HG03521 (cell line): ENCODE data around the gene PRDM2.
A peak's percentile ranks its signal among the peaks of the same experiment; 100 is the strongest.
"Not testable (repeated sequence)": the region's sequence is repeated elsewhere in the genome, so short reads cannot be mapped to it uniquely, and the experiment has no call there.

ENCODE experiments used
- ATAC-seq: cut with Tn5 transposase; IDR thresholded peaks from one replicate; pipeline ENCODE4 v1.9.1; 2021; ENCODE audit warnings: mild to moderate bottlenecking, moderate library complexity; ENCODE audit not compliant: unreplicated experiment

The PRDM2 gene

DNA sequence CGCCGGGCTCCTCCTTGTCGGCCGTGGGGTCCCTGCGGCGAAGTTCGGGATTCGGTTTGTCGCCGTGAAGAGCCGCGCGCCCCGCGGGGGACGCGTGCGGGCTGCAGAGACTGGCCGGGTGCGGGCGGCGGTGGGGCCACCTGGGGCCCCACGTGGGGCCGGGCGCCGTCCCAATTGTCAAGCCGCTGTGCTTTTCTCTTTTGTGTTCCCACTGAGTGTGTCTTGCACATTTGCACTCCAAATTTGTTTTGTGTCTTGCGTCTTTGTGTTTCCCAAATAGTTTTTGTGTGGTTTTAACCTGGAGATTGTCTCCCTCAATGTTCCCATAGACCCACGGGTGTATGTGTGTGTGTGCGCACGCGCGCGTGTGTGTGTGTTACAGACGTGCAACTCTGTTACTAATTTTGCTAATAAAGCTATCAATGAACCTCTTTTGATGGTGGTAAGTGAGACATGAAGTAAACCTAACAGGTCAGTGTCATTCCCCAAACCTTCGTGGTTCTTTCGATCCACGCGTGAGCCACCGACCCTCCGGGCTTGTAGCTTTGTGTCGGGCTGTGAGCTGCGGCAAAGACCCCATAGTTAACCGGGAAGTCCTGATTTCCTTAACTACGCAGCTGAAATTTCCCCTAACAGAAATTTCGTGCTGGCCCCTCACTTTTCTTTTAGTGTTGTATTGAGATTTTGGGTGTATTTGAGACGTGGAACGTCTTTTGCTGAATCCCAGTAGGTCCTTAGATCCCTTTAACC lies 708 bp downstream of the PRDM2 start:
- ATAC-seq, result peak; percentile 32

DNA sequence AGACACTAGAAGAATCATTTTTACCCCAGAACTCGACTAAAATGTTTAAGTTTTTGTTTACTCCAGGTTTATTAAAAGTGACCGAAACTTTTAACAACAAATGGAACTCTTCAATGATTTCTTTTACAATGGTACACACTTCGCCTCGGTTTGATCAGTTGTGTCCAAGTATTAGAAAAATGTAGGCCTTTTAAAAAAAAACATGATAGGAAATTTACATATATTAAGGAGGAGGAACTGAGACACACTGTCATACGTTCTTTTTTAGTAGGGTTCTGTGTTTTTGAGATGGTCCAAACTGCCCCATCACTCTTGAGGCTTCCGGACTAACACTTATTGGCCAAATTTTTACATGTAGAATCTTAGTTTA lies 1.3 kb downstream of the PRDM2 start:
- no peak for ATAC-seq

DNA sequence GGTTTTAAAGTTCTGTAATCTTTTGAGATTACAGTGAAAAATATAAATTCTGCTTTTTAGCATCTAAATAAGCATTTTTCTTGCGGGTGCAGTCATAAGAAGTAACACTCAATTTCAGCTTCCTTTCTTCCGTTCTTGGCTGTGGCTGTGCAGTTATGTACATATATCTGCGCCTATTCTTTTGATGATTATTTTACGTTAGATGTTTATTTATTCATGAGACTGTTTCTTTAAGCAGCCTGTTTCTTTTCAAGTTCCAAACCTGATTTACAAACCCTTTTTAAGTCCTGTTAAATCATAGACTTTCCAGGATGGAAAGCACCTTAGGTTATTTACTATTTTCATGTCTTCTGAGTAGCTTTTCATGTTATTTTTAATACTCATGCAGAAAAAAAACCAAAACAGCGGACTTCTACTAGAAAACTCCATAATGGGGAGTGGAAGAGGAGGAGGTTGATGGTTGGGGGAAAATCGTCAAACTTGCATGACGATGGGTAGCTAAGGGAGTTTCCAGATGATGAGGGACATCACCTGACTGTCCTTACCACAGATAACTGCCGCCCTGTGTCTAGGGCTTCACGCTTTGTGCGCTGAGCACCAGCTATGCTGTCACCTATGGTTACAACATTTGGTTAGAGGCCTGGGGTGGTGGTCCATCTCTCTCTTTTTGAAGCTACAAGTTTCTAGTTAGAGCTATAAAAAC lies 2.6 kb downstream of the PRDM2 start:
- peak; percentile 70 for ATAC-seq

DNA sequence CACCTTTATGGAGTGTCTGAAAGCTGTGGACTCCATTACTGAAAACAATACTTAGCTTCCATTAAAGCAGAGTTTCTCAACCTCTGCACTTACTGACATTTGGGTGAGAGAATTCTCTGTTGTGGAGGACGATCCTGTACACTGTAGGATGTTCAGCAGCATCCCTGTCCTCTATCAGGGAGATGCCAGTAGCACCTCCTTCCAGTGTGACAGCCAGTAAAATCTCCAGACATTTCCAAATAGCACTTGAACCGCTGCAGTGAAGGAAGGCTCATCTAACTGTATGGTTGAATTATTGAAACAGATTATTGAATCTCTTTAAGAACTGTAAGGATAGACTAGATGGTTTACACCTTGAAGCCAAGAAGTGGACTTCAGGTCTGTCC lies 3.1 kb downstream of the PRDM2 start:
- ATAC-seq, result no peak

DNA sequence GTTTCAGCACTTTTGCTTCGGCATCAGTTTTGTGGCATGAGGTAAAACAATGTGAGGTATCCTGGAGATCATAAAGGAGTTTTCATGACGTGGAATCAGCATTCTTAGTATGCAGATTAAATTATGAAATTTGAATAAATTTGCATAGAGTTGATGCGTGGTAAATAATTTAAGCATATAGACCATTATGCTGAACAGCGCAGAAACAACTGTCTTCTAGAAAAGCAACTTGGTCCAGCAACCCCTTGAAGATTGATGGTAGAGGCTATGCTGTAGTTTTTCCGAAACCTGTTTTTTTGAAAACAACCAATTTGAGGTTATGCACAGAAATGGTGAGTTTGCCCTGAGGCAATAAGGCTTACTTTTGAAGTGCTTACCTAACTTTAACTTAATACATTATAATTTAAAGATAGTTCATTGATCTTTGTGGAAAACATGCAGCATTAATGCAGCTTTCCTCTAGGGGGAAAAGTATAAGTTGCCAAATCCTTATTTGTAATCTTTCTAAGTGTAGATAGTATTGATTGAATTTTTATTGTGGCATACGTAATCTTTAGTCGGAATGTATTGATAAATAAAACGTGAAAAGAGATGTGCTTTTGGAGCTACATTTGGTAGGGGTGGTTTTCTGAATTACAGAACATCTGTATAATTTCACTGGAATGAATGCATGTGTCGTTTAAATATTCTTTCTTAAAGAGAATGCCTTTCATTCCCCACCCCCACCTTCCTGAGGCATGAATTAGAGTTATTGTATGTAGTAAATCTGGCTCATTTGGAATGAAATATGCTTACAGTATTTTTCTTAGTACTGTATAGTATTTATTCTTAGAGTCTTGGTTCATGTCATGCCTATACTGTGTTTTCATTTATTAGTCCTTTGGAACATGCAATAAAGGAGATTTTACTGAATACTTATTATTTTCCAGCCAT lies 3.8 kb downstream of the PRDM2 start:
- ATAC-seq, result no peak

DNA sequence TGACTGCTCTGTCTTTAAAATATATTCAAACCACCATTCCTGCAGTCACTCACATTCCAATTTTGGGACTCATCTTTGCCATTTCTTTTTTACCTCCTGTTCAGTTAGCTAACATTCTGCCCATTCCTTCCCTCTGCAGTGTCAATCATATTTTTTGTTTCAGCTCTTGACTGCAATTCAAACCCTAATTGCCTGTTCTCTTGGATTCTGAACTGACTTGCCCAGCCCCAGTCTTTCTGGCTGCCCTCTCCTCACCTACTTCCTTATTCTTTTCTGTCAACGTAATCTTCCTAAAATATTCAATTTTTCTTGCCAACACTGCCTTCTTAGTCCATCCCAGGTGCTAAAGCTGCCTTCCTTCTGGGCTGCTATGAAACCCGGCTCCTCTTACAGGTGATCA lies 6.1 kb downstream of the PRDM2 start:
- ATAC-seq, result no peak

DNA sequence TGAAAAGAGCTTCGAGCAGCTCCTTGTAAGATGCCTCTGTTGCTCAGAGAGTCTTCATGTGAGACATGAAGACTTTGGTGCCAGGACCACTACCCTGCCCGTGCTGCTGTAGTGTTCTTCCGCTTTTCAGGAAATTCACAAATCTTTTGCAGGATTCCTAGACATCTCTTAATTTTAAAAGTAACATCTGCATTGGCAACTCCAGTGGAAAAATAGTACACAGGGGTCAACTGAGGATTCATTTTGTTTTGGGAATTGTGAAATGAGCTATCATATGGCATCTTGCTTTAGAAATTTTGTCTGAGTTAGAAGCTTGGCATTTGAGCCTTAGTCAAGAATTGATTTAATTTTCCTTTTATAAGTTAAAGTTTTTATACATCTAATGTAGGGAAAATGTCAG lies 7.2 kb downstream of the PRDM2 start:
- ATAC-seq, result no peak

DNA sequence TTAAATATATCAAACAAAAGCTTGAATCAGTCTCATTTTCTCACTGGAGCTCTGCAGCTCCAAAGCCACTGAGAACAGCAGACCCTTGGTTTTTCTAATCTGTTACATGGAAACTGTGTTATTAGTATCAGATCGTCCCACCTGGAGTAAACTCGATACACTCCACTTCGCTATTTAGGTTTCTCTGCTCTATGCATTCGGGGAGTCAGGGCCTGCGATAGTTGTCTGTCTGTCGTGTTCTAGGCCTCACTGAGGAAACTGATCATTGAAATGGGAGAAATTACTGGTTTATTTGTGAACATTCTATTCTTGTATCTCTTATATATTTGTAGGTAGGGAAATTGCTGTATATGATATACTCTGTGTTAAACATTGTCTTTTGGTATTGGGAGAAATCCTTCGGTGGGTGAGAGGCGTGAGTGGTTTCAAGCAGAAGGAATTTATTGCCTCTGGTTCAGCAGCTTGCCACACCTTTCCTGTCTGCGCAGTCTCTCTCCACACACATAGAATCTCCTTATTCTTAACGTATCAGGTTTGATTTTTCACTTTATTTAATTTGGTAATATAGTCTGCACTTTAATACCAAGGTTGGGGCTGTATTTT lies 8.5 kb downstream of the PRDM2 start:
- ATAC-seq, result no peak

DNA sequence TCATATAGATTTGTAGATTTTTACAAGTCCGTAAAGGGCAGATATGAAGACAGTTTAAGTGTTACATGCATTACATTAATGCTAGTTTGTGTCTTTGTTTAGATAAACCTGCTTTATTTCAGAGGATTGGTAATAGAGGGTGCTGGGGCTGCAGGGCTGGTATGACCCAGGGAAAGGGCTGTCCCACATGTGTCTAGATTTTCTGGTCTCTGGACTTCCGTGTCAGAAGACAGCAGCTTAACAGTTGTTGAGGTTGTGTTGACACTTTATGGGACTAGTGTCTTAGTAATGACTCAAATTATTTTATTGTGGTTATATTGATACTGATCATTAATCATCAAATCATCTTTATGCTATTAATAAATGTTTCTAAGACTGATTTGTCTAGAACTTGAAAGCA lies 10.1 kb downstream of the PRDM2 start:
- ATAC-seq, result no peak

DNA sequence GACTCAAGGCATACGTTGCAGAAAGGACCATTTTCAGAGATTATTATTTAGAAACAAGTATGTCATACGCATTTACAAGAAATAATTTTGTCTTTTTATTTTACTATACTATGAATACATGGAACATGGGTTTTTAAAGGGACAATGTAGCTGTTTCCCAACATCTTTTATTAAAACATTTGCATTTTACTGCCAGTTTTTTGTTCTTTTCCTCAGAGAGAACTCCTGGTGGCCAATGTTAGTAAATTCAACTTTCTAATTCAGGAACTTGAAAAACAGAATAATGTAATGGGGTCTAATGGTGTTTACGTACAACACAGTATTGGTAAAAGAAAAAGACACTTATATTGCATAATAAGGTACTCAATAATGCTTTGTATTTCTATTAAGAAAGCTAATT lies 14.9 kb downstream of the PRDM2 start:
- ATAC-seq, result no peak

DNA sequence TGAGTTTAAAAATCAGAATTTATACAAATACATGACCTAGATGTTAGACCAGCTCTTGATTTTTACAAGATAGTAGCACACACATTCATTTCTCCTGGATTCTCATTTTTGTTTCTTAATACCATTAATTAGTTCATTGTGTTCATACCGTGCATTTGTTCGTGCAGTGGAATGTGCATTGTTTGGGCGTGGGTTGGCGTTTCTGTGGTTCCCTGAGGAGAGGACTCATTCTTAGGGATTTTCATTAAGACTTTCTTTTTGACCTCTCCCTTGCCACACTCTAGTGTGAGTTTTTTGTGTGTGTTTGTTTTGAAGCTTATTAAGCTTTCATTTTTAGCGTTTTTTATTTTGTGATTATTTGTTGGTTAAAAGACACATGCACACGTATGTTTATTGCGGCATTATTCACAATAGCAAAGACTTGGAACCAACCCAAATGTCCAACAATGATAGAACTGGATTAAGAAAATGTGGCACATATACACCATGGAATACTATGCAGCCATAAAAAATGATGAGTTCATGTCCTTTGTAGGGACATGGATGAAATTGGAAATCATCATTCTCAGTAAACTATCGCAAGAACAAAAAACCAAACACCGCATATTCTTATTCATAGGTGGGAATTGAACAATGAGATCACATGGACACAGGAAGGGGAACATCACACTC lies 15.8 kb downstream of the PRDM2 start:
- not testable (repeated sequence) for ATAC-seq

DNA sequence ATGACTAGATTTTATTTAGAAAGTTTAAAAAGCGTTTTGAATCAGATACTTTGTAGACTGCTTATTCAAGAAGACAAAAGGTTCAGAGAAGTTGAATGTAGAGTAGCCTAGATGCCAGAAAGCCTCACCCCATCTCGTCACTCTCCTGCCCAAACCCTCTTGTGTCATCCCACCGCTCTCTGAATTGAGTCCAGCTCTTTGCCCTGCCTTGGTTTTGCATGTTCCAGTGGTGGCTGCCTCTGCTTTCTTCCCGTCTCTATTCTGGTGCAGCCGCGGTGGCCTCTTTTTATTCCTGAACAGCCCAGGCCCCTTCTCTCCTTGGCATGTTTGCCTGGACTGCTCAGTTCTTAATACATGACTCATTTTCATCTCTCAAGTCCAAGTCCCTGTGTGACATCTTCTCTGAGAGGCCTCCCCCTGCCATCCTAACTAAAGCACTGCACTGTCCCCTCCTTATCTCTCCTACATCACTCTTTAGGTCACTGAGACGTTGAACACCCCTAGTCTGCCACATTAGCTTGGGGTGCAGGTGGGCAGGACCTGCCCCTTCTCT lies 22.9 kb downstream of the PRDM2 start:
- no peak for ATAC-seq

DNA sequence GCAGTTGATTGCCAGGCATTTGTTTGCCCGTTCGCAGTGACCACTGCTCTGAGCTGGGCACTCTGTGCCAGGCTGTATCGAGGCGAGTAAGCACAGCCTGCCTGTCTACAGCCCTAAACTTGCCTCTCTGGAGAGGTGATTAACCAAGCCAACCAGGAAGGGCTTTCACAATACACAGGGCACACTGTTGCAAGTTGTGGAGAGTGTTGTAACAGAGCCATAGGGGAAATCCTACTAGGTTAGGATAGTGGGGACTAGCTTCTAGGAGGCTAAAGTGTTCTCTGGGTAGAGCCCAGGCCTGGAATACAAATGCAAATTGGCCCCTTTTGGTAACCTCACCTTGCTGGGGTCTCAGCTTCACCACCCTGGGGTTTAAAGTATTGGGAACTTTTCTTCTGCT lies 23.8 kb downstream of the PRDM2 start:
- no peak for ATAC-seq

DNA sequence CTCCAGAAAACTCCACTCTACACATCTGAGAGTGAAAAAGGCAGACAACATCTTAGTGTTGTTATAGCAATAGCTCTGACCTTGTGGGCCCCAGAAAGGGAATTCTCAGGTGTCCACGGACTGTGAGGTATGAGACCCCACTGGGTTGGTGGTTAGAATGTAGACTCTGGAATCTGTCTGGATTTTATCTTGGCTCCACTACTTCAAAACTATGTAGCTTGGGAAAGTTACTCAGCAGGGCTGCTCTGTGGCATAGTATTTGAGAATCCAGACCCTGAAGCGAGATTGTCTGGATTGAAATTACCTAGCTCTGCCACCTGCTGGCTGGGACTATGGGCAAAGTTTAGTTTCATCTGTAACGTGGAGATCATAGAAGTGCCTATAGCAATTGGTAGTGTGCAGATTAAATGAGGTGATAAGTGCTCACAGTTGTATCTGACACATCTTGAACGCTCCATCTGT lies 25.8 kb downstream of the PRDM2 start:
- no peak for ATAC-seq

DNA sequence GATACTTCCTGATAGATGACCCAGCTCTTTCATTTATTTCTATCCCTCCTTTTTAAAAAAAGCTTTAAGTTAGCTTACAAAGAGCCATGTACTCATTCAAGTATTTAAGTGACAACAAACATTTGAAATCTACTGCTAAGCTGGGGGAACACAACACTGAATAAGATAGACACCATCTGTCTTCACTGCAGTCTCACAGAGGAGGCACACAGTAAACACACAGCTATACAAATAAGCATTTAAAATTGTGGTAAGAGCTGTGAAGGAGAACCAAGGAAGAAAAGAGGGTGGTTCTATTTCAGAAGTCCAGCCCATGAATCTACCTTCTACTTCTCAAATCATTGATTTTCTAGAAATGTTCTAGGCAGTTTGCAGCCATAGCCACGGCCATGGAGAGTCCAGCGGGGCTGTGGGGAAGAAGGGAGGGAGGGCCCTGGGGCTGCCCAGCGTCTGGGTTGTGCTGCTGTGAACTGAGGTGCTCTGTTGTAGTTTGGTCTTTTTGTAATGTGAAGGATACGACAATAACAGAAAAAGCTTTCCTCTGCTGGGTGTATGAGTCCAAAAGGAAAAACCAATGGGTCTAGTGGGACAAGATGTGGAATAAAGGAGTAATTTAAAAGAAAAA lies 28.2 kb downstream of the PRDM2 start:
- no peak for ATAC-seq

DNA sequence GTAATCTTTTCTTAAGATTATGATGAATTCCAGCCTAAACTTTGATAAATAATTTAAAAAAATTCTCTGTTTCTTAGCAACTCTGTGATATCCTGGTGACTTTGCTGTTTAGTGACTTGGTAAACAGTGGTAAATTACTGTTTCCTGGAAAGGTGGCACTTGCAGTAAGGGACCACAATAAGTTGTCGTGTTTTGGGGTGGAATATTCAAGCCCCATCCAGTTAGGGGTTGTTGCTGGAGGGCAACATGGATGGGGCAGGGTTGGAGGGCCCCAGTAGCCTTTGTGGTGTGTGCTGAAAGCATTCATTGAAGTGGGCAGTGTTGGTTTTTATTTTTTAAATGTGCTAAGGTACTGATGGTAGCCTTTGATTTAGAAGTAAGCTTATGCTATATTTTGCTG lies 30.3 kb downstream of the PRDM2 start:
- no peak for ATAC-seq

DNA sequence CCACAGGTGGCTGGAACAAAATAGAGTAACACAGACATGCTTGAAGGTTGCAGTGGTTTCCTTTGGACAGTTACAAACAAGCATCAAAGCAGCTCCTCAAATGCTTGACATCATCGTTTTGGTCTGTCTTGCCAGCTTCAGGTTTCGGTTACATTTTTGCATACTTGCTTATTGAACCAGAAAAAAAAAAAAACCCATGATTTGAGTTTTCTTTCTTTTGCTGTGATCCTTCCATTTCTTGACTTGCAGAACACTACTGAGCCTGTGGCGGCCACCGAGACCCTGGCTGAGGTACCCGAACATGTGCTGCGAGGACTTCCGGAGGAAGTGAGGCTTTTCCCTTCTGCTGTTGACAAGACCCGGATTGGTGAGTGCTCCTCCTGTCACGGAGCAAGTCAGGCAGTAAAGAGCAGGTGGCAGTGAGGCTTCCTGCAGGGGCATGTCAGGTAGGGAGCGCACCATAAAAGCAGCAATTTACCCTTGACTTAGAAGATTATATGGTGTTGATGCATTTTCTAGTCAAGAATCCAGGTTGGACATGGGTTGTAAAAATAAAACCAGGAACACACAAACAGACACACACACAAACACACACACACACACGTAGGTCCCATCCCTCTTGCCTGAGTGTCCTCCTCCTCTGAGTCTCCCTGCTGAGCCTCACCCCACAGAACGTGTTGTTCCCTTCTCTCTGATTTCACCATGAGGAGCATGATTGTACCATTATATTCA lies 30.9 kb downstream of the PRDM2 start:
- ATAC-seq, result peak; percentile 92

DNA sequence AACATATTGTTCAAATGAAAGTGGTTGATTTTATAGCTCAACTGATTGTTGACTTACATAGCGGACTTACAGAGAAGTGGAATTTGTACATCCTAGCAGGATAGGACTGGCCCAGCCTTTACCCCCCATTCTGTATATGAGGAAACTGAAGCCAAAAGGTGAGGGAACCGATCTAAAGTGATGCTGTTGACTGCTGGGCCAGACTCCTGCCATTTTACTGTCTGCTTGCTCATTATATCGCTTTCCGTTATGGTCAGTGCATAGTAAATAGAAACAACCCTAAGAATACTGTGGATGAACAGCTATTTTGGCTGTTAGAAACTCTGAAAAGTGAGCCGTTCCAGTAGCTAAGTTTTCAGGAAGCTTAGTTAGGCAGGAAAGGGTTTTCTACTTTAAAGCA lies 31.9 kb downstream of the PRDM2 start:
- no peak for ATAC-seq

DNA sequence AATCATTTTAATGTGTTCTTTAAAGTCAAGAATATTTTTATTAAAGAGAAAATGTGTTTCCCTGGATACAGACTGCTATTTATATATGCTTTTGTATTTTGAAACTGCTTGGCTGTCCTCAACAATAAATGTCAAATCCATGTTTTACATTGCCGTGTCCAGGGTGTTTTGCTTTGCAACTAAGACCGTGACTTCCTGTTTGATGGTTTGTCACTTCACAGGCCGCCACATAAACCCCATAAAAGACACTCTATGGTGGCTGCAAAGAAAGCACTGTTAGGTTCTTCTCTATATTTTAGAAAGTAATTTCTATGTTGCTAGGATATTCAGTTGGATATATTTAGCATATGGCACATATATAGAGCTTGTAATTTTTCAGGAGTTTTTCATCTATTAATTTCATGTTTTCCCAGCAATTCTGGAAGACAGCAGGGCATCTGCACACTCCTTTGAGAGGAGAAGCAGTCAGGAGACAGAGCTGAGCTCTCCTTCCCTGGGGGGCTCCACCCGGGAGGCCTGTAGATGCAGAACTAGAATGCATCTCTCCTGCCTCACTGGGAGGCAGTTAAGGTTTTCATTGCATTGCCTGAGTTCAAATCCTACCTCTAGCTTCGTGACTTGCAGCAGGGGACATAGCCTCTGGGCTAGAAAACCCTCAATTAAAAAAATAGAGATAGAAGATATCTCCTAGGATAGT lies 33.1 kb downstream of the PRDM2 start:
- ATAC-seq, result no peak
